Right ventricle myocardium superior (tissue), 1 donor: Measurements from ENCODE around the gene RNF26. TPM values are rescaled to one million over a fixed set of nuclear protein-coding genes. Genes with fewer than 3 reads are reported as not detected.

ENCODE experiments used
- ATAC-seq: fragments of 200-7000 bp; cut with Tn5 transposase; one replicate; pipeline ENCODE4 v1.9.1; 2020; ENCODE audit warnings: mild to moderate bottlenecking; ENCODE audit not compliant: poor library complexity
- DNase-seq: peaks from one replicate; pipeline ENCODE4 v3.0.0-alpha.2; 2020
- intact Hi-C: fragments of 100-400 bp; cut with DNase I; formaldehyde crosslinking; loops from one replicate; pipeline ENCODE4 v1.11.2; 2022
- total RNA-seq: library from RNA; stranded (reverse); fragmentation: NEBNext Ultra II Directional; extraction: Animal tissue kit (Norgen Biotek cat#: 25700); gene quantifications from one replicate; pipeline ENCODE4 v1.2.1, GENCODE V29; 2021
- donor health status: DM: no; HTN: yes; CAD: no; lungs with severe emphysema.

The RNF26 gene
- total RNA-seq, 1 donor from 2014 or later: 12.9 TPM

GRCh38 chr11:119363081-119363850, 28.9 kb downstream of the RNF26 start:
- intact Hi-C loops: no loop called here
- peak; percentile 45 for ATAC-seq
- peak; percentile 64 for DNase-seq

- ATAC-seq (peak; percentile 60), DNase-seq (peak; percentile 79)
- intact Hi-C loops: no loop called here
Measured at GRCh38 chr11:119363851-119364590, 29.7 kb downstream of the RNF26 start.

- intact Hi-C loops: no loop called here
Measured at GRCh38 chr11:119365071-119365591, 30.8 kb downstream of the RNF26 start.

GRCh38 chr11:119366690-119367620, 32.6 kb downstream of the RNF26 start:
- intact Hi-C loops: no loop called here
- ATAC-seq (no peak), DNase-seq (no peak)

More at GRCh38 chr11:119365071-119365591, 30.8 kb downstream of the RNF26 start:
- DNase-seq (no peak), ATAC-seq (peak; percentile 4)

- ATAC-seq (no peak), DNase-seq (no peak)
- intact Hi-C loops: no loop called here
Measured at GRCh38 chr11:119367661-119368120, 33.4 kb downstream of the RNF26 start.

GRCh38 chr11:119368121-119369034, 34.1 kb downstream of the RNF26 start:
- intact Hi-C loops: no loop called here
- DNase-seq (peak; percentile 87), ATAC-seq (peak; percentile 46)

GRCh38 chr11:119369132-119369925, 35.0 kb downstream of the RNF26 start:
- ATAC-seq: peak; percentile 22
- intact Hi-C loops: no loop called here
- DNase-seq: peak; percentile 51

- intact Hi-C loops: no loop called here
- DNase-seq: peak; percentile 74
- ATAC-seq: peak; percentile 46
Measured at GRCh38 chr11:119370486-119371046, 36.2 kb downstream of the RNF26 start.

GRCh38 chr11:119371067-119371601, 36.8 kb downstream of the RNF26 start:
- DNase-seq (no peak), ATAC-seq (no peak)
- intact Hi-C loops: no loop called here

- intact Hi-C loops: no loop called here
- peak; percentile 3 for ATAC-seq
- peak; percentile 48 for DNase-seq
Measured at GRCh38 chr11:119371778-119372182, 37.5 kb downstream of the RNF26 start.

- DNase-seq (no peak), ATAC-seq (no peak)
- intact Hi-C loops: no loop called here
Measured at GRCh38 chr11:119372260-119373058, 38.1 kb downstream of the RNF26 start.

- ATAC-seq (no peak), DNase-seq (no peak)
- intact Hi-C loops: no loop called here
Measured at GRCh38 chr11:119373059-119373920, 39.0 kb downstream of the RNF26 start.

- intact Hi-C loops: no loop called here
- DNase-seq (peak; percentile 81), ATAC-seq (peak; percentile 14)
Measured at GRCh38 chr11:119373921-119374631, 39.7 kb downstream of the RNF26 start.
